ENCODE results near the gene RPS14. TPM values are rescaled to one million over a fixed set of nuclear protein-coding genes. Genes with fewer than 3 reads are reported as not detected.
"Not testable (repeated sequence)": the region's sequence is repeated elsewhere in the genome, so short reads cannot be mapped to it uniquely, and the experiment has no call there.

Gene RPS14
- total and polyA plus RNA-seq, 9 donors = 2,422 to 5,452 (median 2,882) TPM

DNA sequence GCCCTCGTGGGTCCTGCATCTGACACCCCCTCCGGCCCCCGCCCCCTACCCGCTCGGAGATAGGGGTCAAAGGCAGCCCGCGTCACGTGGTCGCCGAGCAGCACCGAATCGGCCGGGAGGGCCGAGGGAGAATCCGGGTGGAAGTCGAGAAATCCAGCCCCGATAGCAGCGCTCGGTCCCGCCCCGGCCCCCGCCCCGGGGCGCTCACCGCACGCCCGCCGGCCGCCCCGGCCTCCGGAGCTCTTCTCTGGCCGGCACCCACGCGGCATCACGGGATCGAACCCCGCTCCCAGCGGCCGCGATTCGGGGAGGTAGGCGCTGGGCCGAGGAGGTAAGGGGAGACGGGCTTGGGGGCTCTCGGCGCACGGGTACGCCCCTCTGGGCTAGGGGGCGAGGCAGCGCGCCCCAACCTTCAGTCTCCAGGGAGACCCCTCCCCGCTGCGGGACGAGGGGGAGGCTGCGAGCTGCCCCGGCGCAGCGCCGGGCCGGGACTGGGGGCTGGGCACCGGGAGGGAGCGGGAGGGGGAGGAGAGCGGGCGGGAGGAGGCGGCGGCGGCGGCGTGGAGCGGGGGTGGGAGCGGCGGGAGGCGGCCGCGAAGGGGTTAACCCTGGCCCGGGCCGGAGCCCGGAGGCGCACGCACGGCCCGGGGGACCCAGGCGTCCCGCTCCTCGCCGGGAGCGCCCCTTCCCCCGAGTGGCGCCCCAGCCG is 36.3 kb upstream of the RPS14 start:
- peak; percentile 75 for DNase-seq
- under 1% methylated on average over 79 of the region's 90 CpGs for WGBS (ENCODE audit: insufficient coverage)
- peak overlapping the region; percentile 90 for H3K4me3 ChIP-seq (ENCODE audit: low read length)
- no peaks in the 10 kb centered on the region for H3K9me3 ChIP-seq (replicated peaks; ENCODE audit: control insufficient read depth, low read depth, low read length)
- peaks cover 47% of the 10 kb centered on the region for H3K4me1 ChIP-seq (ENCODE audit: control insufficient read depth, insufficient read depth, low read length)
- H3K27ac ChIP-seq (ENCODE audit: low read length) = peak overlapping the region; percentile 90
- peaks cover 13% of the 10 kb centered on the region for H3K36me3 ChIP-seq (ENCODE audit: control insufficient read depth, insufficient read depth, low read length)
- H3K27me3 ChIP-seq (ENCODE audit: control insufficient read depth, insufficient read depth, low read length) = no peaks in the 10 kb centered on the region

GRCh38 chr5:150484964-150485692 is 35.6 kb upstream of the RPS14 start:
- WGBS (ENCODE audit: insufficient coverage) = 2% methylated on average over 22 of the region's 28 CpGs
- H3K9me3 ChIP-seq (replicated peaks; ENCODE audit: control insufficient read depth, low read depth, low read length) = no peaks in the 10 kb centered on the region
- H3K27ac ChIP-seq (ENCODE audit: low read length) = peak overlapping the region; percentile 76

DNA sequence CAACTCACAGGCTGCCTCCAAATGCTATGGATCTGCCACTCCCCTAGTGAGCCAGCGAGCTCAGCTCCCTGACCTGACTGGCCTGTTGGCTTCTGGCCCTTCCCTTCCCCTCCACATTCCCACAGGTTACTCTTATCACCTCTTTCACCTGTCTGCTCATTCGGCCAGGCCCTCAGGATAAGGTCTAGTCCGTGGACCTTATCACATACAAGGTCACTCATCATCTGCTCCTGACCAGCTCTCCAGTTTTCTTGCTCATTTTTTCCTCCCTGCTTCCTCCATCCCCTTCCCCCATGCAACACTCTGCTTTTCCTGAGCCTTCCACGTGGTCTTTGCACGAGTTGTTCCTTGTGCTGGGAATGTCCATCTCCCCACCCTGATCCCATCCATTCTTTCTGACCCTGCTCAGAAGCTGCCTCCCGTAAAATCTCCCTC is 32.5 kb upstream of the RPS14 start:
- Histone ChIP-seq H3K27ac (ENCODE audit: low read length) (no peak overlapping the region), H3K4me1 (ENCODE audit: control insufficient read depth, insufficient read depth, low read length) (peaks cover 10% of the 10 kb centered on the region), H3K4me3 (ENCODE audit: low read length) (no peak overlapping the region), H3K27me3 (ENCODE audit: control insufficient read depth, insufficient read depth, low read length) (no peaks in the 10 kb centered on the region), H3K9me3 (replicated peaks; ENCODE audit: control insufficient read depth, low read depth, low read length) (no peaks in the 10 kb centered on the region), H3K36me3 (ENCODE audit: control insufficient read depth, insufficient read depth, low read length) (no peaks in the 10 kb centered on the region)
- no peak for DNase-seq
- WGBS (ENCODE audit: insufficient coverage) = 69% methylated on average over 3 of the region's 6 CpGs

More at GRCh38 chr5:150484964-150485692, 35.6 kb upstream of the RPS14 start:
- Histone ChIP-seq H3K4me1 (ENCODE audit: control insufficient read depth, insufficient read depth, low read length) (peaks cover 40% of the 10 kb centered on the region), H3K4me3 (ENCODE audit: low read length) (peak overlapping the region; percentile 90), H3K27me3 (ENCODE audit: control insufficient read depth, insufficient read depth, low read length) (no peaks in the 10 kb centered on the region), H3K36me3 (ENCODE audit: control insufficient read depth, insufficient read depth, low read length) (peaks cover 6% of the 10 kb centered on the region)
- DNase-seq = no peak

- 81% methylated on average over 5 of the region's 6 CpGs for WGBS (ENCODE audit: insufficient coverage)
- DNase-seq = no peak
These were observed 32.1 kb upstream of the RPS14 start for GRCh38 chr5:150481708-150481965.

DNA sequence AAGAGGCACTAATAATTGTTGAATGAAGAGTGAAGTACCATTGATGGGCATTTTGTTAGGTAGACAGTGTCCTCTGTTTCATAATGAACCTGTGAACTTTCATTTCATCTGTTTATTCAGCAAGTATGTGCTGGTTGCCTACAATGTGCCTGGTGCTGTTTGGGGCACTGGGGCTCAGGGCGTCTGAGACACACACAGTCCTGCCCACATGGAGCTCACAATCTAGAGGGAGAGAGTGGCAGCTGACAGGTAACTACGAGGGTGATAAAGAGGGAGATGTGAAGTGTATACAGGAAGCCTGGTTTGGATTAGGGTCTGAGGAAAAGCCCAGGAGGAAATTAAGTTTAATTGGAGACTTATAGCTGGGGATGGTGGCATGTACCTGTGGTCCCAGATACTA is 29.9 kb upstream of the RPS14 start:
- H3K27me3 ChIP-seq (ENCODE audit: control insufficient read depth, insufficient read depth, low read length) = no peaks in the 10 kb centered on the region
- no peak for DNase-seq
- 53% methylated on average over 2 of the region's 2 CpGs for WGBS (ENCODE audit: insufficient coverage)
- no peaks in the 10 kb centered on the region for H3K9me3 ChIP-seq (replicated peaks; ENCODE audit: control insufficient read depth, low read depth, low read length)
- no peaks in the 10 kb centered on the region for H3K4me1 ChIP-seq (ENCODE audit: control insufficient read depth, insufficient read depth, low read length)
- no peaks in the 10 kb centered on the region for H3K36me3 ChIP-seq (ENCODE audit: control insufficient read depth, insufficient read depth, low read length)
- no peak overlapping the region for H3K27ac ChIP-seq (ENCODE audit: low read length)
- H3K4me3 ChIP-seq (ENCODE audit: low read length) = no peak overlapping the region

More at GRCh38 chr5:150481708-150481965, 32.1 kb upstream of the RPS14 start:
- Histone ChIP-seq H3K27ac (ENCODE audit: low read length) (no peak overlapping the region), H3K9me3 (replicated peaks; ENCODE audit: control insufficient read depth, low read depth, low read length) (no peaks in the 10 kb centered on the region), H3K4me3 (ENCODE audit: low read length) (no peak overlapping the region), H3K36me3 (ENCODE audit: control insufficient read depth, insufficient read depth, low read length) (no peaks in the 10 kb centered on the region), H3K27me3 (ENCODE audit: control insufficient read depth, insufficient read depth, low read length) (no peaks in the 10 kb centered on the region), H3K4me1 (ENCODE audit: control insufficient read depth, insufficient read depth, low read length) (peaks cover 7% of the 10 kb centered on the region)

- WGBS (ENCODE audit: insufficient coverage) = no CpG with 5 or more reads among the region's 6 CpGs
These were observed 27.0 kb upstream of the RPS14 start for GRCh38 chr5:150476568-150476967.

GRCh38 chr5:150473673-150474358 is 24.3 kb upstream of the RPS14 start:
- DNase-seq = no peak
- H3K4me3 ChIP-seq (ENCODE audit: low read length) = no peak overlapping the region
- WGBS (ENCODE audit: insufficient coverage) = no CpG with 5 or more reads among the region's 12 CpGs
- H3K4me1 ChIP-seq (ENCODE audit: control insufficient read depth, insufficient read depth, low read length) = no peaks in the 10 kb centered on the region
- H3K9me3 ChIP-seq (replicated peaks; ENCODE audit: control insufficient read depth, low read depth, low read length) = no peaks in the 10 kb centered on the region
- H3K36me3 ChIP-seq (ENCODE audit: control insufficient read depth, insufficient read depth, low read length) = no peaks in the 10 kb centered on the region
- H3K27ac ChIP-seq (ENCODE audit: low read length) = no peak overlapping the region
- H3K27me3 ChIP-seq (ENCODE audit: control insufficient read depth, insufficient read depth, low read length) = no peaks in the 10 kb centered on the region

More at GRCh38 chr5:150476568-150476967, 27.0 kb upstream of the RPS14 start:
- DNase-seq; H3K4me3 ChIP-seq (ENCODE audit: low read length); H3K27me3 ChIP-seq (ENCODE audit: control insufficient read depth, insufficient read depth, low read length); H3K36me3 ChIP-seq (ENCODE audit: control insufficient read depth, insufficient read depth, low read length); H3K27ac ChIP-seq (ENCODE audit: low read length); H3K4me1 ChIP-seq (ENCODE audit: control insufficient read depth, insufficient read depth, low read length); H3K9me3 ChIP-seq (replicated peaks; ENCODE audit: control insufficient read depth, low read depth, low read length): not testable (repeated sequence)

DNA sequence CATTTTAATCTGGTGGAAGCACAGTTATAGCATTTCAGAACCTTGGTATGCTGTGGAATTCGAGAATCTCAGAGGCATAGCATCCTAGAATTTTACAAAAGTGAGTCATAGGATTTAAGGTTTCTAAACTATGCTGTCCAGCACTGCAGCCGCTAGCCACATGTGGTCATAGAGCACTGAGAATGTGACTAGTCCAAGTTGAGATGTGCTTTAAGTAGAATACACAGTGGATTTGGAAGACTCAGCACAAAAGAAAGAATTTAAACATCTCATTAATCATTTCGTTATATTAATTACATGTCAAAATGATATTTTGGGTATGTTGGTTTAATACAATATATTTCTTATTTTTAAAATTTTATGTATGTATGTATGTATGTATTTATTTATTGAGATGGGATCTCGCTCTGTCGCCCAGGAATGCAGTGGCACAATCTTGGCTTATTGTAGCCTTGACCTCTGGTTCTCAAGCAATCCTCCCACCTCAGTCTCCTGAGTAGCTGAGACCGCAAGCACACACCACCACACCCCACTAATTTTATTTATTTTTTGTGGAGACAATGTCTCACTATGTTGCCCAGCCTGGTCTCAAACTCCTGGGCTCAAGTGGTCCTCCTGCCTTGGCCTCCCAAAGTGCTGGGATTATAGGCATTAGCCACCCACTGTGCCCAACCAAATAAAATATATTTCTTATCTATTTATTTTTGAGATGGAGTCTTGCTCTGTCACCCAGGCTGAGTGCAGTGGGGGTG is 20.4 kb upstream of the RPS14 start:
- no peak overlapping the region for H3K27ac ChIP-seq (ENCODE audit: low read length)
- H3K4me1 ChIP-seq (ENCODE audit: control insufficient read depth, insufficient read depth, low read length) = peaks cover 10% of the 10 kb centered on the region
- no peaks in the 10 kb centered on the region for H3K36me3 ChIP-seq (ENCODE audit: control insufficient read depth, insufficient read depth, low read length)
- no peaks in the 10 kb centered on the region for H3K27me3 ChIP-seq (ENCODE audit: control insufficient read depth, insufficient read depth, low read length)
- 36% methylated on average over 2 of the region's 6 CpGs for WGBS (ENCODE audit: insufficient coverage)
- peak; percentile 22 for DNase-seq
- no peak overlapping the region for H3K4me3 ChIP-seq (ENCODE audit: low read length)
- no peaks in the 10 kb centered on the region for H3K9me3 ChIP-seq (replicated peaks; ENCODE audit: control insufficient read depth, low read depth, low read length)

GRCh38 chr5:150468206-150468605 is 18.7 kb upstream of the RPS14 start:
- H3K27me3 ChIP-seq (ENCODE audit: control insufficient read depth, insufficient read depth, low read length) = no peaks in the 10 kb centered on the region
- no peak for DNase-seq
- H3K27ac ChIP-seq (ENCODE audit: low read length) = no peak overlapping the region
- no peaks in the 10 kb centered on the region for H3K36me3 ChIP-seq (ENCODE audit: control insufficient read depth, insufficient read depth, low read length)
- no peaks in the 10 kb centered on the region for H3K9me3 ChIP-seq (replicated peaks; ENCODE audit: control insufficient read depth, low read depth, low read length)
- peaks cover 17% of the 10 kb centered on the region for H3K4me1 ChIP-seq (ENCODE audit: control insufficient read depth, insufficient read depth, low read length)
- 94% methylated on average over 4 of the region's 4 CpGs for WGBS (ENCODE audit: insufficient coverage)
- no peak overlapping the region for H3K4me3 ChIP-seq (ENCODE audit: low read length)

DNA sequence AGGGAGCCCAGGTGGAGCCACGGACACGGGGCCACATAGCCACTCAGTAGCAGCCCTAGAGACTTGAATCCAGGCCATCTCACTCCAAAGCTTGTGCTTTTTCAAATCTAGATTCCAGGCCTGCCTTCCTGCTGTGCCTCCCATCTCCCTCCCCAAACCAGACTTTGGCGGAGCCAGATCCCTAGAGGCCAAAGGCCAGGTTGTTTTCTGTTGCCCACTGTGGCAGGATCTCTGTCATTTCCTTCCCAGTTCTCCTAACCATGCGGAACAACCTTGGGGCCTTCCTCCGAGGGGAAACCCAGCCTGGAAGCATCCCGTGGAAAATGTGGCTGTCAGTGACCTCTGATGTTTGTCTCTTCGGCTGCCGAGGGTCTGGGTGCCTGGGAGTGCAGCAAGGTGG is 16.4 kb upstream of the RPS14 start:
- H3K9me3 ChIP-seq (replicated peaks; ENCODE audit: control insufficient read depth, low read depth, low read length) = no peaks in the 10 kb centered on the region
- H3K27ac ChIP-seq (ENCODE audit: low read length) = peak overlapping the region; percentile 89
- peak; percentile 37 for DNase-seq
- no peaks in the 10 kb centered on the region for H3K27me3 ChIP-seq (ENCODE audit: control insufficient read depth, insufficient read depth, low read length)
- H3K36me3 ChIP-seq (ENCODE audit: control insufficient read depth, insufficient read depth, low read length) = no peaks in the 10 kb centered on the region
- no peak overlapping the region for H3K4me3 ChIP-seq (ENCODE audit: low read length)
- peaks cover 17% of the 10 kb centered on the region for H3K4me1 ChIP-seq (ENCODE audit: control insufficient read depth, insufficient read depth, low read length)
- whole genome bisulfite sequencing (ENCODE audit: insufficient coverage) = 68% methylated on average over 7 of the region's 8 CpGs

Measured in muscle of leg (tissue), 11 donors.